ENCODE results near the gene NEK7. TPM values are rescaled to one million over a fixed set of nuclear protein-coding genes. Genes with fewer than 3 reads are reported as not detected.

NEK7 gene
- total RNA-seq, 6 donors from 2014 or later = 55.3 to 137 (median 112) TPM

DNA sequence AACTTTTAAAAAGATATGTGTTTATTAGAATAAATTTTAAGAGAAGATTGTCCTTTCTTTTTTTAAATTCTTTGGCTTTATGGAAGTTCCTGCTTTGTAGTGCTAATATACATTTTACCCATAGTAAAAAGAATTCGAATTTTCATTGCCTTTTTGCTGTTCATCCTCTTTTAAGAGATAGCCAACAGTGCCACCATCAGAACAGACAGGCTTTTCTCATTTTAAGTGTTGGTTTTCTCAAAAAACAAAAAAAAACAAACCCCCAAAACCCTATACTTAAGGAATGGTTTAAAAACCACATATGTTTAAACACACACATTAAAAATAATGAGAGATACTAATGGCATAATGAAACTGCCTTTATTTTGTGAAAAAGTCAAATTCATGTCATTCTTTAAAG lies 118.8 kb downstream of the NEK7 start:
- Histone ChIP-seq H3K27me3 (no peaks in the 10 kb centered on the region), H3K4me1 (peaks cover 11 to 16% (median 14%) of the 10 kb centered on the region in 4 donors), H3K4me3 (no peak overlapping the region), H3K36me3 (no peaks in the 10 kb centered on the region), H3K27ac (no peak overlapping the region), H3K9me3 (no peaks in the 10 kb centered on the region)
- no peak for DNase-seq
- ATAC-seq (ENCODE audit: low FRiP score in 2 of 2) = no peak
- 71 to 78% methylated on average over 1 of the region's 1 CpG for WGBS, 2 donors
- TF ChIP-seq POLR2A (IDR thresholded peaks at IDR 0.05) (no peak), POLR2AphosphoS5 (IDR thresholded peaks at IDR 0.05) (no peak), EP300 (IDR thresholded peaks at IDR 0.05) (no peak)
- TF ChIP-seq, protein P1, sequence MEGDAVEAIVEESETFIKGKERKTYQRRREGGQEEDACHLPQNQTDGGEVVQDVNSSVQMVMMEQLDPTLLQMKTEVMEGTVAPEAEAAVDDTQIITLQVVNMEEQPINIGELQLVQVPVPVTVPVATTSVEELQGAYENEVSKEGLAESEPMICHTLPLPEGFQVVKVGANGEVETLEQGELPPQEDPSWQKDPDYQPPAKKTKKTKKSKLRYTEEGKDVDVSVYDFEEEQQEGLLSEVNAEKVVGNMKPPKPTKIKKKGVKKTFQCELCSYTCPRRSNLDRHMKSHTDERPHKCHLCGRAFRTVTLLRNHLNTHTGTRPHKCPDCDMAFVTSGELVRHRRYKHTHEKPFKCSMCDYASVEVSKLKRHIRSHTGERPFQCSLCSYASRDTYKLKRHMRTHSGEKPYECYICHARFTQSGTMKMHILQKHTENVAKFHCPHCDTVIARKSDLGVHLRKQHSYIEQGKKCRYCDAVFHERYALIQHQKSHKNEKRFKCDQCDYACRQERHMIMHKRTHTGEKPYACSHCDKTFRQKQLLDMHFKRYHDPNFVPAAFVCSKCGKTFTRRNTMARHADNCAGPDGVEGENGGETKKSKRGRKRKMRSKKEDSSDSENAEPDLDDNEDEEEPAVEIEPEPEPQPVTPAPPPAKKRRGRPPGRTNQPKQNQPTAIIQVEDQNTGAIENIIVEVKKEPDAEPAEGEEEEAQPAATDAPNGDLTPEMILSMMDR (IDR thresholded peaks at IDR 0.05) = no peak

DNA sequence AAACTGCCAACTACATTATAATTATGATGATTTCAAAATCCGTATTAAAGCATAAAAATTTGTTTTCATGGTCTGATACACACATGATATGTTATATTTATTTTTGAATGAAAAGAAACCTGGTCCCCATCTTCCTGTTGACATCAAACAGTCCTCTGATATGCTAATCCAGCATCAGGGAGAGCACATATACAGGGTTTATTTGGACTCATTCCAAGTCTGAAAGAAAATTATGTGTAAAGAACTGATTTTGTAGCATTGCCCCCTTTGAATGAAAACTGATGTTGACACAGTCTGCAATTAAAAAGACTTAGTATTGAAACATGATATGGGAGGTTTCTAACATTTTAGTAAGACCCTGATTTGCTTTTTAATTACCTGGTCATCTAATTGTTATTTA lies 119.4 kb downstream of the NEK7 start:
- Histone ChIP-seq H3K36me3 (no peaks in the 10 kb centered on the region), H3K4me1 (peaks cover 11 to 16% (median 14%) of the 10 kb centered on the region in 4 donors), H3K27me3 (no peaks in the 10 kb centered on the region), H3K27ac (no peak overlapping the region), H3K9me3 (no peaks in the 10 kb centered on the region), H3K4me3 (no peak overlapping the region)
- ATAC-seq (ENCODE audit: low FRiP score in 2 of 2) = no peak
- no peak for DNase-seq
- 79 to 85% methylated on average over 1 of the region's 1 CpG for WGBS, 2 donors
- TF ChIP-seq, protein P1 (IDR thresholded peaks at IDR 0.05) = no peak
- no peak for TF ChIP-seq POLR2AphosphoS5 (IDR thresholded peaks at IDR 0.05)
- TF ChIP-seq EP300 (IDR thresholded peaks at IDR 0.05) = no peak
- no peak for TF ChIP-seq POLR2A (IDR thresholded peaks at IDR 0.05)

DNA sequence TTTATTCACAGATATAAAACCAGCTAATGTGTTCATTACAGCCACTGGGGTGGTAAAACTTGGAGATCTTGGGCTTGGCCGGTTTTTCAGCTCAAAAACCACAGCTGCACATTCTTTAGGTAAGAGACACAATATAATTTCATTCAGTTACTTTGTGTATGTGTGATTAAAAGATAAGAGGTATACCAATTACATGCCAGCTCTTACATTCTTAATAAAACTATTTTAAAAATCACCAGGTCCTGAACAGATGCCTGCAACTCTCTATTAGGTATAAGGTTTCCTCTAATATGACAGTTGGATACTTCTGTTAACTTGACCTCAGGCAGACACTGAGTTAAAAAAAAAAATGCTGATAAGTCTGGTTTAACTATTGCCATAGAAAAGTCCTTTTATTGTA lies 122.1 kb downstream of the NEK7 start:
- Histone ChIP-seq H3K27ac (no peak overlapping the region), H3K4me3 (no peak overlapping the region), H3K9me3 (no peaks in the 10 kb centered on the region), H3K27me3 (no peaks in the 10 kb centered on the region), H3K36me3 (no peaks in the 10 kb centered on the region), H3K4me1 (peaks cover 0 to 8% (median 5%) of the 10 kb centered on the region in 4 donors)
- no peak for TF ChIP-seq POLR2AphosphoS5 (IDR thresholded peaks at IDR 0.05)
- TF ChIP-seq, protein P1 (IDR thresholded peaks at IDR 0.05) = no peak
- TF ChIP-seq EP300 (IDR thresholded peaks at IDR 0.05) = no peak
- no peak for TF ChIP-seq POLR2A (IDR thresholded peaks at IDR 0.05)
- ATAC-seq (ENCODE audit: low FRiP score in 2 of 2) (no peak), DNase-seq (no peak)
- WGBS, 2 donors = 79 to 85% methylated on average over 1 of the region's 1 CpG

DNA sequence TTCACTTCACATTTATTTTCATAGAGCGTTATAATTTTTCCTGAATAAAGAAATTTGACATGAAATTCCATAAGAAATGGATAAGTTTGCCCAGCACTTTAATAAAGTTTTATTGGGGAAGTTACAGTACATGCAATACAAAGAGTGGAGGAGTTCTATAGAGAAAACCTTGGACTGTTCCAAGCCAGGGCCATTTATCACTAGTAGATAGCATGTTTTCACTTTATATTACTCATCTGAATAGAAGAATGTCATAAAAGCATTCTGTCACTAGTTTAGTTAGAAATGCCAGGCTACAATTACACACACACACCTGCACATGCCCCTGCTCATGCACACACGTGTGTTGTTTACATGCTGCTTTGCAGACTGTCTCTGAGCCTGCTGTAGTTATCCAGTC lies 123.3 kb downstream of the NEK7 start:
- WGBS, 2 donors = 97 to 98% methylated on average over 2 of the region's 2 CpGs
- Histone ChIP-seq H3K36me3 (peaks cover 0 to under 1% (median 0%) of the 10 kb centered on the region in 4 donors), H3K4me3 (no peak overlapping the region), H3K9me3 (no peaks in the 10 kb centered on the region), H3K27me3 (no peaks in the 10 kb centered on the region), H3K27ac (no peak overlapping the region), H3K4me1 (peaks cover 0 to 4% (median 0%) of the 10 kb centered on the region in 4 donors)
- DNase-seq (no peak), ATAC-seq (ENCODE audit: low FRiP score in 2 of 2) (no peak)
- TF ChIP-seq POLR2A (IDR thresholded peaks at IDR 0.05) (no peak), POLR2AphosphoS5 (IDR thresholded peaks at IDR 0.05) (no peak), EP300 (IDR thresholded peaks at IDR 0.05) (no peak)
- TF ChIP-seq, protein P1 (IDR thresholded peaks at IDR 0.05) = no peak

DNA sequence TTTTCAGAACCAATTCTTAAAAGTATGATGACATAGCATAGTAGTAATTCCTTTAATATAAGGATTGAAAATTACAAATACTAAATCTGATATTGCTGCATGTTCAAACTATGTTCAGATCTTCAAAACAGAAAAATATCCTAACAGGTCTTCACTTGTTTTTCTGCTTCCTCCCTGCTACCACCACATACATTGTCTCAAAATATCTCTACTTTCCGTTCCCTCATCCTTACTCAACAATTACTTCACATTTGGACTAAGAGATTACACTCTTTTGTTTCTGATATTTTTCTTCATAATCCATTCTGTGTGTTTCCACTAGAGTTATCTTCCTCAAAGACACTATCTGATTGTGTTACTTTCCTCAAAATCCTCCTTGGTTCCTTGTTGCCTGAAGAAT lies 125.1 kb downstream of the NEK7 start:
- Histone ChIP-seq H3K4me1 (peaks cover 0 to 4% (median 0%) of the 10 kb centered on the region in 4 donors), H3K4me3 (no peak overlapping the region), H3K9me3 (no peaks in the 10 kb centered on the region), H3K36me3 (peaks cover 0 to 3% (median 0%) of the 10 kb centered on the region in 4 donors), H3K27ac (no peak overlapping the region), H3K27me3 (no peaks in the 10 kb centered on the region)
- TF ChIP-seq POLR2AphosphoS5 (IDR thresholded peaks at IDR 0.05) (no peak), POLR2A (IDR thresholded peaks at IDR 0.05) (no peak), EP300 (IDR thresholded peaks at IDR 0.05) (no peak)
- TF ChIP-seq, protein P1 (IDR thresholded peaks at IDR 0.05) = no peak
- 77 to 90% methylated on average over 1 of the region's 1 CpG for WGBS, 2 donors
- no peak for DNase-seq
- ATAC-seq (ENCODE audit: low FRiP score in 2 of 2) = no peak

All from upper lobe of left lung (tissue), 6 donors.